Right lobe of liver (tissue), 4 donors: Measurements from ENCODE around the gene GIMD1.

Experiments
- POLR2A ChIP-seq: fragments of 450-650 bp; IDR thresholded peaks from one replicate; pipeline ENCODE4 v1.6.1; 2017; ENCODE audit warnings: antibody characterized with exemption, mild to moderate bottlenecking
- TF ChIP-seq, protein P1 (sequence below), 4 donors: fragments of 200-600 bp in 3 of 4; fragments of 450-650 bp in 1 of 4; IDR thresholded peaks; one replicate each; pipeline versions ENCODE4 v1.5.1 to v1.8.0; 2016 to 2022; ENCODE audit warnings: antibody characterized with exemption in 4 of 4, mild to moderate bottlenecking in 2 of 4
- donor health status: DM: no; HTN: no; CAD: no.
- donor health status: DM: no; HTN: no; CAD: no.
- donor health status: DM: no; HTN: yes; CAD: no.

DNA sequence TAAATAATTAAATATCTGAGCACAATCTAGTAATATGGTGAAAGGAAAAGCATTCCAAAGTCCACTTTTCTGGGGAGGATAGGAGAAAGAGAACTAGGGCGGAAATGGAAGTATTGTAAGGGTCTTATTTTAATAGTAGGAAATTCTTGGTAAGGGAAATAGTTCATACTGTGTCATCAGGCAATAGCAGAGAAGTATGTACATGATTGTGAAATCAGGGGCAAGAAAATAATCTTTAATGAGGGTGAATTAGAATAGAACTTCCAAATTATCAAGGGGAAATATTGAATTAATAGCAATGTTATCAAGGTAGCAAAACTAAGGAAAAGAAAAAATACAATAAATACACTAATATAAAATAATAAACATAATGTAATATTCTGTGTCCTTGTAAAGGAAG is 14.8 kb downstream of the GIMD1 start:
- TF ChIP-seq, protein P1, sequence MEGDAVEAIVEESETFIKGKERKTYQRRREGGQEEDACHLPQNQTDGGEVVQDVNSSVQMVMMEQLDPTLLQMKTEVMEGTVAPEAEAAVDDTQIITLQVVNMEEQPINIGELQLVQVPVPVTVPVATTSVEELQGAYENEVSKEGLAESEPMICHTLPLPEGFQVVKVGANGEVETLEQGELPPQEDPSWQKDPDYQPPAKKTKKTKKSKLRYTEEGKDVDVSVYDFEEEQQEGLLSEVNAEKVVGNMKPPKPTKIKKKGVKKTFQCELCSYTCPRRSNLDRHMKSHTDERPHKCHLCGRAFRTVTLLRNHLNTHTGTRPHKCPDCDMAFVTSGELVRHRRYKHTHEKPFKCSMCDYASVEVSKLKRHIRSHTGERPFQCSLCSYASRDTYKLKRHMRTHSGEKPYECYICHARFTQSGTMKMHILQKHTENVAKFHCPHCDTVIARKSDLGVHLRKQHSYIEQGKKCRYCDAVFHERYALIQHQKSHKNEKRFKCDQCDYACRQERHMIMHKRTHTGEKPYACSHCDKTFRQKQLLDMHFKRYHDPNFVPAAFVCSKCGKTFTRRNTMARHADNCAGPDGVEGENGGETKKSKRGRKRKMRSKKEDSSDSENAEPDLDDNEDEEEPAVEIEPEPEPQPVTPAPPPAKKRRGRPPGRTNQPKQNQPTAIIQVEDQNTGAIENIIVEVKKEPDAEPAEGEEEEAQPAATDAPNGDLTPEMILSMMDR (IDR thresholded peaks at IDR 0.05): no peak
- TF ChIP-seq POLR2A: no peak
